ENCODE results near the gene SYNGR3. TPM values are rescaled to one million over a fixed set of nuclear protein-coding genes. Genes with fewer than 3 reads are reported as not detected.

The SYNGR3 gene
- total RNA-seq (2013) = 0.19 TPM
- polyA plus RNA-seq (under 1 TPM in 2 of 3 donors, not detected in 1; 0.20 to 0.29 TPM), polyA minus RNA-seq (0.42 and 1.2 TPM in 2 replicates), total RNA-seq (0 to 1.5 (median 0.23) reads per million in 11 experiments)

DNA sequence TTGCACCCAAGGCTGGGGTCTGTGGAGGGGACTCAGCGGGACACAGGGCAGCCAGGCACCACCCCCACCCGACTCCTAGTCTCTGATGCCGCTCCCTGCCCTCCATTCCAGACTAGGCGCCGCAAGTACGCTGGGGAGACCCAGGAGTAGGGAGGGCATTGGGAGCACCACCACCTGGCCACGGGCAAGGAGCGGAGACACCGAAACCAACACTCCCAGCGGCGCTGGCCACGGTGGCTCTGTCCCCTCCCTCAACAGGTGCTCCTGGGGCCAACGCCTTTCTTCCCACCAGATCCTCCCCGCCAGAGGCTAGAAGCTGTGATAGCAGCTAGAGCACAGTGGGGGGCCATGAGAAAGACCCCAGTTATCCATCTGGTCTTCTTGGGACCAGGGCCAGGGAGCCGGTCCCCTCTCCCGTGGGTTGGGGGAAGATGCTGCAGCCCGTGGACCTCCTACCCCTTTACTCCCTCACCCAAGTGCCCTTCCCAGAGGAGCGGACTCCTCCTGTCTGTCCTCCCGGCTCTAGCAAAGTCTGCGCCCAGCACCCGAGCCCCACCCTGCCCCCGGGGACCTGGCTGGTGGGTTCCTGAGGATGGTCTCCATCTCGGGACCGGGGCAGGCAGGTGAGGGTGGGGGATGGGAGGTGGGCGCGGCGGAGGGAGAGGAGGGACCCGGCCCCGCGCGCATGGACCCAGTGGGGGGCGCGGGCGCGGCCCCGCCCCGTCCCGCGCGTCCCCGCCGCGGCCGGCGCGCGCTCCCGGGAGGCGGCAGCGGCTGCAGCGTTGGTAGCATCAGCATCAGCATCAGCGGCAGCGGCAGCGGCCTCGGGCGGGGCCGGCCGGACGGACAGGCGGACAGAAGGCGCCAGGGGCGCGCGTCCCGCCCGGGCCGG is at the start of gene SYNGR3:
Gene SYNGR3, plus strand, starts transcription at position 762 of the 892 bp plus-strand sequence. CDS start 133 bp downstream, outside the sequence.
- intact Hi-C loops (cut with micrococcal nuclease) = no loop called here
- Mint-ChIP-seq H3K4me1 (peaks cover 26% of the 10 kb centered on the region), H3K27me3 (ENCODE audit: low read depth in 3 of 3) (peaks cover 35 to 52% (median 45%) of the 10 kb centered on the region in 3 donors), H3K4me3 (peak within 1 kb of the TSS; percentile 27 to 79), H3K27ac (peak within 1 kb of the TSS in 2 of 7 donors; percentile 56 to 69), H3K36me3 (peaks cover 25 to 28% of the 10 kb centered on the region in 2 donors), H3K9me3 (peaks cover 0 to 16% (median 11%) of the 10 kb centered on the region in 7 donors)
- TF ChIP-seq CTCF (IDR thresholded peaks at IDR 0.05) = no peak
- H3K9me3 ChIP-seq (replicated peaks in 1 of 2; ENCODE audit: control insufficient read depth in 1 of 2, insufficient read depth in 1 of 2, low read length in 2 of 2) = peaks cover 7 to 8% of the 10 kb centered on the region in 2 donors
- peaks cover 28 to 29% of the 10 kb centered on the region in 2 donors for H3K4me1 ChIP-seq (ENCODE audit: control insufficient read depth in 1 of 2, insufficient read depth in 2 of 2, low read length in 2 of 2)
- peaks cover 20 to 33% of the 10 kb centered on the region in 2 donors for H3K27me3 ChIP-seq (ENCODE audit: control insufficient read depth in 2 of 2, insufficient read depth in 2 of 2, low read length in 2 of 2)
- no peaks in the 10 kb centered on the region for H3K79me2 ChIP-seq (ENCODE audit: insufficient read depth, low read length)
- H3K4me2 ChIP-seq (replicated peaks; ENCODE audit: extremely low read depth, low read length, poor library complexity, severe bottlenecking) = peak within 1 kb of the TSS; percentile 34
- H3K9ac ChIP-seq (ENCODE audit: insufficient read depth, low read length, poor library complexity, severe bottlenecking) = peak within 1 kb of the TSS; percentile 19
- peaks cover 7% of the 10 kb centered on the region for H4K20me1 ChIP-seq (ENCODE audit: insufficient read depth, low read length)
- H3K4me3 ChIP-seq (replicated peaks in 1 of 3; ENCODE audit: low read depth in 2 of 3, low read length in 3 of 3) = peak within 1 kb of the TSS in 1 of 3 experiments; percentile 17
- DNase-seq = no peak
- no peak within 1 kb of the TSS for H3K27ac ChIP-seq (ENCODE audit: low read depth in 1 of 2, low read length in 2 of 2)
- peaks cover 12 to 18% of the 10 kb centered on the region in 2 donors for H3K36me3 ChIP-seq (replicated peaks in 1 of 2; ENCODE audit: control insufficient read depth in 1 of 2, insufficient read depth in 2 of 2, low read length in 2 of 2)
- peak within 1 kb of the TSS; percentile 54 for H2AFZ ChIP-seq (ENCODE audit: insufficient read depth, low read depth, low read length, poor library complexity, severe bottlenecking)
- WGBS (ENCODE audit: insufficient coverage) = 9% methylated on average over 55 of the region's 67 CpGs

All from CD14-positive monocyte (primary cell).